ENCODE measurements around the gene TKT.

The TKT gene

DNA sequence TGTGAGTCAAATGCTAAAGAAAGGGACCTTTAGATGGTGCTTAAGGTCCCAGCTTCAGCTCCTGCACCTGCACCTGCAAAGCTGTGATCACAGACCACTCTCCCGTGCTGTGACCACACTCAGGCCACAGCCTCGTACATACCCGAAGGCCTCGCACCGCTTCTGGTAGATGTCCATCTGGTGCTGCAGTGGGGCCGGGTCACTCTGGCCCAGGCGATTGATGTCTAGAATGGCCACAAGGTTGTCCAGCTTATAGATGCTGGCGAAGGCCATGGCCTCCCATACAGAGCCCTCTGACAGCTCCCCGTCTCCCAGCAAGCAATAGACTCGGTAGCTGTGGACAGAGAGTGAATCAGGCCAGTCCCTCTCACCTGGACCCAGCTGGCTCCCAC lies 21.0 kb downstream of the TKT start:
- no peak for FAIRE-seq
- TF ChIP-seq, protein P1, sequence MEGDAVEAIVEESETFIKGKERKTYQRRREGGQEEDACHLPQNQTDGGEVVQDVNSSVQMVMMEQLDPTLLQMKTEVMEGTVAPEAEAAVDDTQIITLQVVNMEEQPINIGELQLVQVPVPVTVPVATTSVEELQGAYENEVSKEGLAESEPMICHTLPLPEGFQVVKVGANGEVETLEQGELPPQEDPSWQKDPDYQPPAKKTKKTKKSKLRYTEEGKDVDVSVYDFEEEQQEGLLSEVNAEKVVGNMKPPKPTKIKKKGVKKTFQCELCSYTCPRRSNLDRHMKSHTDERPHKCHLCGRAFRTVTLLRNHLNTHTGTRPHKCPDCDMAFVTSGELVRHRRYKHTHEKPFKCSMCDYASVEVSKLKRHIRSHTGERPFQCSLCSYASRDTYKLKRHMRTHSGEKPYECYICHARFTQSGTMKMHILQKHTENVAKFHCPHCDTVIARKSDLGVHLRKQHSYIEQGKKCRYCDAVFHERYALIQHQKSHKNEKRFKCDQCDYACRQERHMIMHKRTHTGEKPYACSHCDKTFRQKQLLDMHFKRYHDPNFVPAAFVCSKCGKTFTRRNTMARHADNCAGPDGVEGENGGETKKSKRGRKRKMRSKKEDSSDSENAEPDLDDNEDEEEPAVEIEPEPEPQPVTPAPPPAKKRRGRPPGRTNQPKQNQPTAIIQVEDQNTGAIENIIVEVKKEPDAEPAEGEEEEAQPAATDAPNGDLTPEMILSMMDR (IDR thresholded peaks at IDR 0.05; ENCODE audit: insufficient read depth, missing control alignments): no peak

DNA sequence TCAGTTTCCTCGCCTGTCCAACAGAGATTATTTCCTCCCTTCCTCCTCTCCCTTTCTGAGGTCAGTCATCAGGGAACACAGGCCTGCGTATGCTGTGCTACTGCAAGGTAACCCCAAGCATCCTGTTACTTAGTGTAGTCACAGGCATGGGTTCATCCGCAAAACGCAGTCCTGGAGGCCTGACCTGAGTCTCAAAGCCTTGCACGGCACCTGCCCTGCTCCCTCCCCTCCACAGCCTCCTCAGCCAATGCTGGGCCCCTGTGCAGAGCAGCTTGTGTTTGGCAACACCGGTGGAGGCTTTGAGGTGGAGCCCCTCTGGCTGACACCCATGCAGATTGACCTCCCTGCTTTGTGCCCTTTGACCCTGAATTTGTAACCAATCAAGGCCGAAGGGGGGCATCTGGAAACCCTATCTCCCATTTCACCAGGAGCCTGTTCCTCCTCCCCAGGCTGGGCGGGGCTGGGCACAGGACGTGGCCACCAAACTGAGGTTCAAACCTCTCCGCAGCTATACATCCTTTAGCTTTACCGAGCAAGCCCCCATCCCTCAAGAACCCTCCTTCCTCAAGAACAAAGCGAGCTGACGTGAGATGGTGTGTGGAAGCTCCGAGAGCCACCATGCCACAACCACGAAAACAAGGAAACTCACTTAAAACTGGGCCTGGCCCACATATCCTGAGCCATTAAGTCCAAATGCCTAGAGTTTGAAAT lies 21.5 kb downstream of the TKT start:
- TF ChIP-seq, protein P1 (IDR thresholded peaks at IDR 0.05; ENCODE audit: insufficient read depth, missing control alignments): no peak
- DNase-seq (ENCODE audit: insufficient read length, low spot score) (peak; percentile 10), FAIRE-seq (no peak)

More for the DNA sequence above, 21.0 kb downstream of the TKT start:
- DNase-seq (ENCODE audit: insufficient read length, low spot score): peak; percentile 12

DNA sequence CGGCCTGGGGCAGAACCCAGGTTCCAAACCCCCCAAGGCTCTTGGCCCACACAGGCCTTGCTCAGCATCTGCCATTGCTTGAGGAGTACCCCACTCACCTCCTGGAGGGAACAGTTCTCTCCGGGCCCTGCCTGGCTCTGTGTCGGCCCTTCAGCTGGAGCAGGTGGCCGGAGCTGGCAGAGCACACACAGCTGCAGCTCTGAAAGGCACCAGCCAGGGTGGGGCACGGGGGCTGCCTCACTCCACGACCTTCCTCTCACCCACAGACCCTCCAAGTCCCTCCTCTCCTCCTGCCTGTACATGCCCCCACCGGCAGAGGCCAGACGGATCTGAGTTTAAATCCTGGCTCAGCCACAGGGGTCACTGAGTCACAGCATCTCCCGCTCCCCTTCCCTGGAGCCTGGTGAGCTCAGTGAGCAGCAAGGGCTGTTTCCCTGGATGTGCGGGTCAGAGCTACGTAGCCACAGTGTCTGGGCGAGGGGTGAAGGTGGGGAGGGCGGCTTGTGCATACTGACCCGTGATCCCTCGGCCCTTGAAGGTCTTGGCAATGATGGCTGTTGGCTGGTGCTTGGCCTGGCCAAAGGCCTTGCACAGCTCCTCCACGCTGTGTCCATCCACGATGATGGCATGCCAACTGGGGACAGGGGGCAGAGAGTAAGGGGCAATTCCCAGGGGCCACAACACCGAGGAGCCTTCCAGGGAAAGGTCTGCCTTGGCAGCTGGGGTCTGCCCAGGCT lies 23.0 kb downstream of the TKT start:
- no peak for DNase-seq (ENCODE audit: insufficient read length, low spot score)
- no peak for FAIRE-seq
- TF ChIP-seq, protein P1 (IDR thresholded peaks at IDR 0.05; ENCODE audit: insufficient read depth, missing control alignments): no peak

DNA sequence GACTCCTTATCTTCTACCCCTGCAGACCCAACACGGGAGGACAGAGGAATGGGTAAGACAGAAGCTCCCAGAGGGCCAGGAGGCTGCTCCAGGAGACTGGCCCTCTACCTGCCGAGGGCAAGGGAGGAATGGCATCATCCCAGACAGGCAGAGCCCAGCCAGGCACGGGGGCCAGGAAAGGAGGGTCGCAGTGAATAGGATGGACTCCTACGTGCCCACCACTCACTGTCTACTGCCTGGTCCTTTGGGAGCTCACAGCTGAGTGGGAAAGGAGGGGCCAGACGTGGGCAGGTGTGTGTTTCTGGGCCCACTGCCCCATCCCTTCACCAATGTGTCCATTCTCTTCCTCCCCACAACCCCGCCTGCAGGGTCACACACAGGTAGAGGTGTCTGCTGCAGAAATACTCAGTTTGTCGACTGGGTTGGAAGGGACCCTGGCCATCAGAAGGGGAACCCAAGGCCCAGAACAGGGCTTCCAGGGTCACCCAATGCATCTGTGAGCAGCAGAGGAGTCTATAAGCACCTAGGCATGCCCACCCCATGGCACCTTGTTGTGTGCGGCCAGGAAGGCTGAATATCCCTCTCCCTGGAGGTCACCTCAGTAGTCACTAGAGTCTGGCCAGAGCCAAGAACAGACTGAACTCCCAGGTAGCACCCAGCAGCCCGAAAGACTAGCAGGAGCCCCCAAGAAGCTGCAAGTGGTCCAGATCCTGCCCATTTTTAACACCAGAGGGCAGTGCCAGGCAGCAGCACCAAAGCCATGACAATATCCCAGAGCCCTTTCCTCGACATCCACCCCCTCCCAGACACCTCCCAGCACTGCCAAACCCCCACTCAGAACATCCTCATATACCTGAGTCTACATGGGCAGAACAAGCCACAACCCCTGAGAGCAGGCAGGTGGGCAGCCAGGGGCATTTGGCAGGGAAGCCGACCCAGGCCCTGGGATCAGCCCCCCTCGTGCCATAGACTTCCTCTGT lies 24.0 kb downstream of the TKT start:
- no peak for FAIRE-seq
- TF ChIP-seq, protein P1 (IDR thresholded peaks at IDR 0.05; ENCODE audit: insufficient read depth, missing control alignments): no peak
- DNase-seq (ENCODE audit: insufficient read length, low spot score): no peak

DNA sequence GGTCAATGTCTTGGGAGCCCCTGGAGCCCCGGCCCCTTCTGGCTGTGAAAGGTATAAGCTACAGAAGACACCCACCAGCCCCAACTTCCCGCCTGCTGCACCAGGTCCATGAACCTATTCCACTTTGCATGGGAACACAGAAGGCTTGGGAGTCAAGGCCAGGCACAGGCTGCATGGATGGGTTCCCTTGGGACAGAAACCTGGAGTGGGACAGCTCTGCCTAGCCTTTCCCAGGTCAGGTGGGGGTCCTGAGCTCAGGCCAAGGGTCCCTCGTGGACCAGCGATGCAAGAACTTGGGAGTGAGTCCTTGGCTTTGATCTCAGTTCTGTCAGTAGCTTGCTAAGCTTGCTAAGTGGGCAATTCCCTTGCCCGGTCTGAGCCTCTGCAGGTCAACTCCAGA lies 25.0 kb downstream of the TKT start:
- DNase-seq (ENCODE audit: insufficient read length, low spot score): no peak
- TF ChIP-seq, protein P1 (IDR thresholded peaks at IDR 0.05; ENCODE audit: insufficient read depth, missing control alignments): no peak
- FAIRE-seq: no peak

DNA sequence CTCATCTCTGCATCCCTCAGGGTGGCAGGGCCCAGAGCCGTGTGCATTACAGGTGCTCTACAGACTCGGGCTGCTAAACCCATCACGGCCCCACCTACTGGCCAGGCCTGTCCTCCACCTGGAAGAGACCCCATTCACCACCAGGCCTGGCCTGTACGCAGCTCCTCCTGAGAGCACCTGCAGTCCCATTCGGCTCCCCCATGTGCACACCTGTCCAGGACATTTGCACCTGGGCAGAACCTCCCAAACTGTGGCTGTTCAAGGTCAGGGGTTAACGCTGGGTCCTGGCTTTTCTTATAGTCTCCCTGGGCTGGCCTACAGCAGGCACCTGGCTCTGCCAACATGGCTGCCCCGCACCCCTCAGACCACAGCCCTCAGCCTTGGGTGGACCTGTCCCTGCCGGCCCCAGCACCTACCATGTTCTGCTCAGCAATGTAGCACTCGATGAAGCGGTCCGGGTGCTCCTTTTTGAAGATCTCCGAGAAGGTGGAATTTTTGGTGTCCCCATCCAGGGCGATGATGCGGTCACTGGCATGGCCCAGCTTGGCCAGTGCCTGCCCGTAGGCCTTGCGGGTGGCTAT lies 25.7 kb downstream of the TKT start:
- TF ChIP-seq, protein P1 (IDR thresholded peaks at IDR 0.05; ENCODE audit: insufficient read depth, missing control alignments): no peak
- DNase-seq (ENCODE audit: insufficient read length, low spot score): no peak
- no peak for FAIRE-seq

Measured in D721Med (cell line).